GM23338 (cell line): Measurements from ENCODE around the gene CTNNA3. TPM values are rescaled to one million over a fixed set of nuclear protein-coding genes. Genes with fewer than 3 reads are reported as not detected.

Source experiments
- ATAC-seq: fragments of 200-7000 bp; cut with Tn5 transposase; 3 replicates; pipeline ENCODE4 v1.9.1; 2020
- DNase-seq: peaks from one replicate; pipeline ENCODE4 v3.0.0-alpha.2; 2015; ENCODE audit warnings: low spot score
- H2AFZ ChIP-seq: fragments of 200-600 bp; sonication (generic); 2 replicates; pipeline ENCODE4 v1.8.0; 2016; ENCODE audit warnings: antibody characterized with exemption, mild to moderate bottlenecking, moderate library complexity
- H3F3A ChIP-seq: fragments of 200-600 bp; sonication (generic); replicated peaks from 2 replicates; pipeline ENCODE4 v1.8.0; 2017; ENCODE audit warnings: antibody characterized with exemption, mixed run types, low read depth
- H3K27ac ChIP-seq: fragments of 200-600 bp; sonication (generic); 2 replicates; pipeline ENCODE4 v1.6.1; 2016; ENCODE audit warnings: low read depth
- H3K27me3 ChIP-seq: fragments of 200-600 bp; sonication (generic); 2 replicates; pipeline ENCODE4 v1.8.0; 2016; ENCODE audit warnings: mild to moderate bottlenecking, mixed run types, moderate library complexity; ENCODE audit not compliant: insufficient read depth
- H3K36me3 ChIP-seq: fragments of 200-600 bp; sonication (generic); 2 replicates; pipeline ENCODE4 v1.8.0; 2016; ENCODE audit warnings: mild to moderate bottlenecking; ENCODE audit not compliant: insufficient read depth
- H3K4me1 ChIP-seq: fragments of 200-600 bp; sonication (generic); 2 replicates; pipeline ENCODE4 v1.8.0; 2016; ENCODE audit warnings: mild to moderate bottlenecking, moderate library complexity; ENCODE audit not compliant: insufficient read depth
- H3K4me2 ChIP-seq: fragments of 200-600 bp; sonication (generic); 2 replicates; pipeline ENCODE4 v1.7.1; 2017; ENCODE audit warnings: mixed run types
- H3K4me3 ChIP-seq: fragments of 200-600 bp; sonication (generic); 2 replicates; pipeline ENCODE4 v1.6.1; 2016; ENCODE audit warnings: mixed run types
- H3K79me2 ChIP-seq: fragments of 200-600 bp; sonication (generic); replicated peaks from 2 replicates; pipeline ENCODE4 v1.8.0; 2017; ENCODE audit warnings: mild to moderate bottlenecking; ENCODE audit not compliant: insufficient read depth
- H3K9me2 ChIP-seq: fragments of 200-600 bp; sonication (generic); 2 replicates; pipeline ENCODE4 v1.8.0; 2017; ENCODE audit not compliant: insufficient read depth
- H4K20me1 ChIP-seq: fragments of 200-600 bp; sonication (generic); replicated peaks from 2 replicates; pipeline ENCODE4 v1.8.0; 2017; ENCODE audit warnings: mild to moderate bottlenecking; ENCODE audit not compliant: insufficient read depth
- H3K27ac Mint-ChIP-seq: 2 replicates; pipeline ENCODE4 v1.8.0; 2020; ENCODE audit warnings: inconsistent platforms, mild to moderate bottlenecking, moderate library complexity, mixed read lengths
- H3K27me3 Mint-ChIP-seq: 3 replicates; pipeline ENCODE4 v1.8.0; 2022; ENCODE audit warnings: low read depth, mild to moderate bottlenecking, moderate library complexity, mixed read lengths, inconsistent platforms; ENCODE audit not compliant: insufficient read depth, poor library complexity
- H3K36me3 Mint-ChIP-seq: 3 replicates; pipeline ENCODE4 v1.8.0; 2021; ENCODE audit warnings: low read depth, mild to moderate bottlenecking, inconsistent platforms, moderate library complexity, mixed read lengths
- H3K4me1 Mint-ChIP-seq: 3 replicates; pipeline ENCODE4 v1.8.0; 2020; ENCODE audit warnings: mild to moderate bottlenecking, inconsistent platforms, mixed read lengths
- H3K4me3 Mint-ChIP-seq: 3 replicates; pipeline ENCODE4 v1.8.0; 2021; ENCODE audit warnings: moderate library complexity, mild to moderate bottlenecking, inconsistent platforms, mixed read lengths
- H3K9me3 Mint-ChIP-seq: 3 replicates; pipeline ENCODE4 v1.8.0; 2020; ENCODE audit warnings: moderate library complexity, mild to moderate bottlenecking, inconsistent platforms, mixed read lengths
- CREB1 ChIP-seq: fragments of 250-450 bp; sonication (Bioruptor Pico); IDR thresholded peaks from 2 replicates; pipeline ENCODE4 v1.5.0; 2020; ENCODE audit warnings: low read depth, mild to moderate bottlenecking, moderate library complexity
- CTCF ChIP-seq, 2 experiments: fragments of 200-600 bp in 1 of 2; sonication (generic) in 1 of 2; conservative IDR thresholded peaks; 2 replicates each; pipeline versions ENCODE4 v1.5.1 to v1.6.1; 2016 to 2017; ENCODE audit warnings: antibody characterized with exemption in 2 of 2, low read depth in 2 of 2, mild to moderate bottlenecking in 2 of 2, moderate library complexity in 1 of 2
- ETS1 ChIP-seq: IDR thresholded peaks from 2 replicates; pipeline ENCODE4 v1.6.1; 2016; ENCODE audit warnings: antibody characterized with exemption
- EZH2 ChIP-seq: fragments of 200-600 bp; sonication (generic); IDR thresholded peaks from one replicate; pipeline ENCODE4 v1.8.0; 2017; ENCODE audit warnings: antibody characterized with exemption, mild to moderate bottlenecking, low read depth; ENCODE audit not compliant: unreplicated experiment
- EZH2phosphoT487 ChIP-seq: fragments of 200-600 bp; sonication (generic); IDR thresholded peaks from one replicate; pipeline ENCODE4 v1.8.1; 2018; ENCODE audit warnings: antibody characterized with exemption; ENCODE audit not compliant: unreplicated experiment
- JUNB ChIP-seq: IDR thresholded peaks from one replicate; pipeline ENCODE4 v1.6.1; 2016; ENCODE audit warnings: antibody characterized with exemption; ENCODE audit not compliant: unreplicated experiment
- NANOG ChIP-seq: IDR thresholded peaks from 2 replicates; pipeline ENCODE4 v1.6.1; 2016; ENCODE audit warnings: antibody characterized with exemption, borderline replicate concordance
- POLR2AphosphoS5 ChIP-seq: IDR thresholded peaks from 2 replicates; pipeline ENCODE4 v1.6.1; 2016; ENCODE audit warnings: antibody characterized with exemption, low read depth
- REST ChIP-seq: IDR thresholded peaks from one replicate; pipeline ENCODE4 v1.6.1; 2018; ENCODE audit warnings: antibody characterized with exemption; ENCODE audit not compliant: unreplicated experiment
- STAT1 ChIP-seq: IDR thresholded peaks from one replicate; pipeline ENCODE4 v1.6.1; 2016; ENCODE audit warnings: antibody characterized with exemption; ENCODE audit not compliant: unreplicated experiment
- ZNF114 ChIP-seq: fragments of 250-450 bp; sonication (Bioruptor Pico); IDR thresholded peaks from 2 replicates; pipeline ENCODE4 v1.5.0; 2020; ENCODE audit warnings: mild to moderate bottlenecking, moderate library complexity
- ZNF331 ChIP-seq: fragments of 250-450 bp; sonication (Bioruptor Pico); IDR thresholded peaks from 2 replicates; pipeline ENCODE4 v1.5.0; 2020; ENCODE audit warnings: low read depth, mild to moderate bottlenecking, moderate library complexity
- ZNF462 ChIP-seq: fragments of 250-450 bp; sonication (Bioruptor Pico); IDR thresholded peaks from 2 replicates; pipeline ENCODE4 v1.5.0; 2020; ENCODE audit warnings: mild to moderate bottlenecking, moderate library complexity
- polyA plus RNA-seq: library from polyadenylated mRNA; unstranded; fragments of >200 nt; fragmentation: Nextera tagmentation; extraction: Ambion mirVana; gene quantifications from 2 replicates; pipeline ENCODE4 v1.2.1, GENCODE V29; 2016
- total RNA-seq: library from RNA; depleted of rRNA; stranded (reverse); fragments of >200 nt; shearing (Covaris generic); gene quantifications from 2 replicates; pipeline ENCODE4 v1.2.3, GENCODE V29; 2014

Gene CTNNA3
- total and polyA plus RNA-seq, 2 experiments from 2014 or later, result 0.71 to 3.3 TPM

GRCh38 chr10:67596641-67597040 lies 99.4 kb downstream of the CTNNA3 start:
- Mint-ChIP-seq H3K27ac (no peak overlapping the region), H3K36me3 (peaks cover 10% of the 10 kb centered on the region; the same call in 2 of the 3 replicates), H3K9me3 (peaks cover 14% of the 10 kb centered on the region), H3K4me1 (no peaks in the 10 kb centered on the region), H3K4me3 (no peak overlapping the region), H3K27me3 (peaks cover under 1% of the 10 kb centered on the region)
- H3K4me2 ChIP-seq, result no peak overlapping the region
- TF ChIP-seq ZNF331 (CRISPR knock-in tag), result no peak
- no peak for TF ChIP-seq CREB1 (CRISPR knock-in tag)
- TF ChIP-seq REST, result no peak
- TF ChIP-seq EZH2phosphoT487, result no peak
- no peak for TF ChIP-seq CTCF (conservative IDR thresholded peaks at IDR 0.05; ENCODE audit: low read depth in 2 of 2)
- no peak for TF ChIP-seq ZNF114 (CRISPR knock-in tag)
- no peak for TF ChIP-seq JUNB
- TF ChIP-seq ETS1, result no peak
- no peak for TF ChIP-seq EZH2
- no peak for TF ChIP-seq NANOG
- no peak for TF ChIP-seq ZNF462 (CRISPR knock-in tag)
- no peak for TF ChIP-seq STAT1
- TF ChIP-seq POLR2AphosphoS5, result no peak
- no peak overlapping the region for H3K27ac ChIP-seq
- no peaks in the 10 kb centered on the region for H3K79me2 ChIP-seq
- no peaks in the 10 kb centered on the region for H3K27me3 ChIP-seq
- no peak for DNase-seq
- no peak for ATAC-seq
- peaks cover 10% of the 10 kb centered on the region; the same call in 1 of the 2 replicates for H3K9me2 ChIP-seq
- H3K36me3 ChIP-seq, result no peaks in the 10 kb centered on the region
- H3K4me3 ChIP-seq, result no peak overlapping the region
- H2AFZ ChIP-seq, result no peak overlapping the region
- H4K20me1 ChIP-seq, result no peaks in the 10 kb centered on the region
- no peaks in the 10 kb centered on the region for H3F3A ChIP-seq
- H3K4me1 ChIP-seq, result no peaks in the 10 kb centered on the region
